Measurements from ENCODE around the gene LRRC14B. TPM values are rescaled to one million over a fixed set of nuclear protein-coding genes. Genes with fewer than 3 reads are reported as not detected.

Gene LRRC14B
- total RNA-seq, 2 donors from 2014 or later: 7.7 to 51.0 TPM

- peaks cover 0 to 21% of the 10 kb centered on the region in 2 donors for H3K4me1 ChIP-seq
- H3K4me3 ChIP-seq: no peak overlapping the region
- H3K9me3 ChIP-seq: no peaks in the 10 kb centered on the region
- no peak for DNase-seq (ENCODE audit: low spot score)
- H3K27ac ChIP-seq: peak overlapping the region; percentile 77 to 91
- peaks cover 25% of the 10 kb centered on the region for H3K36me3 ChIP-seq
- TF ChIP-seq, protein P1, sequence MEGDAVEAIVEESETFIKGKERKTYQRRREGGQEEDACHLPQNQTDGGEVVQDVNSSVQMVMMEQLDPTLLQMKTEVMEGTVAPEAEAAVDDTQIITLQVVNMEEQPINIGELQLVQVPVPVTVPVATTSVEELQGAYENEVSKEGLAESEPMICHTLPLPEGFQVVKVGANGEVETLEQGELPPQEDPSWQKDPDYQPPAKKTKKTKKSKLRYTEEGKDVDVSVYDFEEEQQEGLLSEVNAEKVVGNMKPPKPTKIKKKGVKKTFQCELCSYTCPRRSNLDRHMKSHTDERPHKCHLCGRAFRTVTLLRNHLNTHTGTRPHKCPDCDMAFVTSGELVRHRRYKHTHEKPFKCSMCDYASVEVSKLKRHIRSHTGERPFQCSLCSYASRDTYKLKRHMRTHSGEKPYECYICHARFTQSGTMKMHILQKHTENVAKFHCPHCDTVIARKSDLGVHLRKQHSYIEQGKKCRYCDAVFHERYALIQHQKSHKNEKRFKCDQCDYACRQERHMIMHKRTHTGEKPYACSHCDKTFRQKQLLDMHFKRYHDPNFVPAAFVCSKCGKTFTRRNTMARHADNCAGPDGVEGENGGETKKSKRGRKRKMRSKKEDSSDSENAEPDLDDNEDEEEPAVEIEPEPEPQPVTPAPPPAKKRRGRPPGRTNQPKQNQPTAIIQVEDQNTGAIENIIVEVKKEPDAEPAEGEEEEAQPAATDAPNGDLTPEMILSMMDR (IDR thresholded peaks at IDR 0.05): no peak
- no peaks in the 10 kb centered on the region for H3K27me3 ChIP-seq
These were observed 13.2 kb downstream of the LRRC14B start for GRCh38 chr5:204462-204861.

GRCh38 chr5:204966-205670 is 13.8 kb downstream of the LRRC14B start:
- H3K4me3 ChIP-seq: no peak overlapping the region
- TF ChIP-seq, protein P1 (IDR thresholded peaks at IDR 0.05): no peak
- peak overlapping the region; percentile 77 to 91 for H3K27ac ChIP-seq
- peaks cover 25% of the 10 kb centered on the region for H3K36me3 ChIP-seq
- no peaks in the 10 kb centered on the region for H3K9me3 ChIP-seq
- peaks cover 0 to 21% of the 10 kb centered on the region in 2 donors for H3K4me1 ChIP-seq
- no peaks in the 10 kb centered on the region for H3K27me3 ChIP-seq
- DNase-seq (ENCODE audit: low spot score): no peak

DNA sequence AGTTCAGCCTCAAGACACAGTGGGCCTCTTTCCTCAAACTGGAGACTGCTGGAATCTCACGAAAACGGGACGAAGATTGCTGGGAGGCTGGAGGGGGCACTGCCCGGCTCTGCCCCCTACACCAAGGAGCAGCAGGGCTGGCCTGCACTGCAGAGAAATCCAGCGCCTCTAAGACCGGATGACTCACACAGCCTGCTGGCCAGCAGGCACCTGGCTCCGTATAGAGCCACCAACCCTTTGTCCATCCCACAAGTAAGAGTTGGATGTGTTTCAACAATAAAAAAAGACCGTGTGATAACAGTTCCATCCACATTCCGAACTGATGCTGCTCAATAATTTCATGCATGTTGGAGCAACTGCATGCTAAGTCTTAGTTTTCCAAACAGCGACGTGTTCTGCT is 15.1 kb downstream of the LRRC14B start:
- no peak for DNase-seq (ENCODE audit: low spot score)
- Histone ChIP-seq H3K27me3 (no peaks in the 10 kb centered on the region), H3K4me3 (no peak overlapping the region), H3K9me3 (no peaks in the 10 kb centered on the region), H3K4me1 (peaks cover 0 to 14% of the 10 kb centered on the region in 2 donors), H3K36me3 (peaks cover 25% of the 10 kb centered on the region), H3K27ac (peak overlapping the region; percentile 77 to 91)
- TF ChIP-seq, protein P1 (IDR thresholded peaks at IDR 0.05): no peak

DNA sequence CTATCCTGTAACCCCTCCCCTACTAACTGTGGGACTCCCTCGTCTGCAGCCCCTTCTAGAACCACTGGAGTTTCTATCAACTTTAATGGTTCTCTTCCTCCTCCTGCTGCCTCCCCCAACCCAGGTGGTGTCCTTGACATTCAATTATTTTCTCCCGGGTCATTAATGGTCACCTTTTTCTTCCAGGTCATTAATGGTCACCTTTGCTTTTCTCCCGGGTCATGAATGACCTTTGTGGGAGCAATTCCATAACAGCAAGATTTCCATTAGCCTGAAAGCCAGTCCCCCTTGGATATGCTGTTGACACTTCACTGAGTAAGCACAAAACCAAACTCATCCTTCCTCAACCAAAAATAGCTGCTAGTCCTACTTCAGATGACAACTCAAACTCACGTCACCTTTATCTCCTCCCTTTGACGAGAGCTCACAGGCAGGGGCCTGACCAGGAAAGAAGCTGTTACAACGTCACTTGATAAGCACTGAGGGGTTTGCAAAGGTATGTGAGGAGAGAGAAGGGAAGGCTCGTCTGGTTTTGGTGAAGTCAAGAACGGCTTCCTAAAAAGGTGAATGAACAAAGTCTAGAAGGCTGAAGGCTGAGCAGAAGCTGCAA is 15.7 kb downstream of the LRRC14B start:
- DNase-seq (ENCODE audit: low spot score): no peak
- H3K27me3 ChIP-seq: no peaks in the 10 kb centered on the region
- peaks cover 25% of the 10 kb centered on the region for H3K36me3 ChIP-seq
- H3K27ac ChIP-seq: peak overlapping the region; percentile 77 to 91
- TF ChIP-seq, protein P1 (IDR thresholded peaks at IDR 0.05): no peak
- peaks cover 0 to 14% of the 10 kb centered on the region in 2 donors for H3K4me1 ChIP-seq
- no peaks in the 10 kb centered on the region for H3K9me3 ChIP-seq
- H3K4me3 ChIP-seq: no peak overlapping the region

GRCh38 chr5:207599-207998 is 16.3 kb downstream of the LRRC14B start:
- no peaks in the 10 kb centered on the region for H3K27me3 ChIP-seq
- H3K36me3 ChIP-seq: peaks cover 25% of the 10 kb centered on the region
- TF ChIP-seq, protein P1 (IDR thresholded peaks at IDR 0.05): no peak
- no peaks in the 10 kb centered on the region for H3K9me3 ChIP-seq
- peaks cover 0 to 14% of the 10 kb centered on the region in 2 donors for H3K4me1 ChIP-seq
- peak overlapping the region; percentile 77 to 91 for H3K27ac ChIP-seq
- no peak for DNase-seq (ENCODE audit: low spot score)
- no peak overlapping the region for H3K4me3 ChIP-seq
